Urothelium cell line (cell line): ENCODE measurements around the gene CDK5R1.

Experiments used
- DNase-seq: peaks from one replicate; pipeline ENCODE4 v3.0.0; 2011; ENCODE audit warnings: low spot score, mixed read lengths
- FAIRE-seq: peaks from 2 replicates; lab custom pipeline; 2011; peaks lifted over from hg19 to GRCh38; lab: Jason Lieb, UNC

Gene CDK5R1

DNA sequence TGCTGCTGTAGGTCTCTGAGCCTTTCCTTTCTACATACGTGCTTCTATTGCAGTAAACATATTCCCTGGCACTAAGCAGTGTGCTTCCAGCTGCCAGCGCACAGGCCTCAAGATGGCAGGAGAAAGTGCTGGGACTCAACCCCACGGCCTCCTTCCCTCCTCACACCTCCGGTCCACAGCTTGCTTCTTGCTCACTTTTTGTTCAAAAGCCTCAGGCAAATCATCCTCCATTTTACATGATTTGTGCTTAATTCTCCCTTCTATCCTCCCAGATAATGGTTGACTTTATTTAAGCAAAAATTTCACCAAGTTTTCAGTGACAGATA, 5.4 kb downstream of the CDK5R1 start:
- no peak for FAIRE-seq
- DNase-seq: no peak

DNA sequence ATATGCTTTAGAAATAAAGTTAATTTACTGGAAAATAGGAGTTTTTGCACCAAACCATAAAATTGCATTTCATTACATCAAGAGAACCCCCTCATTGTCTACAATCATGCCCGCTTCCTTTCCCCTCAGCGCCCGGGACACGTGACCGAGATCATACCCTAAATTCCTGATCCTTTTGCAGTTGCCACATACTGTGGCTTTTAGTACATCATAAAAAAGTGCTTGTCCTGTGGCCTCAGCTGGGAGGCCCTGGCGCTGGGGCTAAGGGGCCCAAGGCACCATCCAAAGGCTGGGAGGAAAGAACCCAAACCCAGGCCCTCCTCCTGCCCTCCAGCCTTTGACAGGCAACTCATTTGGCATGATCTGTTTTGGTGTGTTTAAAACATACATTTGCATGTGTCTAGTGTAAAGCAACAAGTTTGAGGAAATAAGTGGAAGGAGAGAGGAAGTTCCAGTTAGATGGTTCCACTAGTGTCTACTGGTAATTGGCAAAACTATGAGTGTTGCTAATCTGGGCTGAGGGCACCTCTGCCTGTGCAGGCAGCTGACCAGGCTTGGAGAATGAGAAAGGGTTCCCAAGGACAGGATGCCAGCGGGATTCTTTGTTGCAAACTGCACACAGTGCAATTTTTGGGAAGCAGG, 6.0 kb downstream of the CDK5R1 start:
- DNase-seq (no peak), FAIRE-seq (no peak)

DNA sequence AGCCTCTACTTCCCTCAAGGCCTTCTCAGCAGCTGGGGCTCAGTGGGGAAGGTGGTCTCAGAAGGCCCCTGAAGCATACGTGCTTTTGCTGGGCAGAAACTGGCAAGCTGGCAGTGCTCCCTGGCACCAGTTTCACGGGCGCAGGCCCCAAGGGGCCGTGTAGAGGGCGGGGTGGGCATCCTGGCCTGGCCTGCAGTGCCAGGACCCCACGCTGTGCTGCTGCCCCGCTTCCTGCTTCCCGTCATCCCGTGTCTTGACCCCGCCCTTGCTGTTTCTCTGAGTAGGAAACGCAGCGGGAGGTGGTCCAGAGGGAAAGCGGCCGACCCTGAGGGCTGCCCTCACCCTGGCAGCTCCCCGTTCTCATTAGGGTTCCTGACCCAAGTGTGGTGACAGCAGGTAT, 6.8 kb downstream of the CDK5R1 start:
- no peak for FAIRE-seq
- no peak for DNase-seq

DNA sequence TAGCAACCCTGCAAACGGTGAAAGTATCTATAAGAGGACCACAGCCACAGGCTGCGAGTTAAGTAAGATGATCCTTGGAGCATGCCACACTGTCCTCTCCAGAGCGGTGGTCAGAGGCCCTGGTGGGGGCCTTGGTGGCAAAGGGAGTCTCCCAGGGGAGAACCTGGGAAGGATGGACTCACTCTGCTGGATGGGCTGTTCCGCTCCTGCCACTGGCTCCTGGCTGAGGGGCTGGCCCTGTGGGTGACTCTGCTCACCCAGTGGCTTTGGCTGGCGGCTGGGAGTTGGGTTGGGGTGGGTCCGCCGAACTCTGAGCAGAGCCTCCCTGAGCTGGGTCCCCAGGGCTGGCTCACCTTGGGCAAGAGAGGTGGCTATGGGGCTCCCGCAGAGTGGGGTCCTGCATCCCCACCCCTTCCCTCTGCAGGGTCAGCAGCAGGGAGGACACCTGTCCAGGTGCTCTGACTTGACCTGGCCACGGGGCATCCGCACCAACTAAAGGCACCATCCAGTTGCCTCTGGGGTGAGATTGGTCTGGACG, 7.3 kb downstream of the CDK5R1 start:
- FAIRE-seq (no peak), DNase-seq (no peak)

DNA sequence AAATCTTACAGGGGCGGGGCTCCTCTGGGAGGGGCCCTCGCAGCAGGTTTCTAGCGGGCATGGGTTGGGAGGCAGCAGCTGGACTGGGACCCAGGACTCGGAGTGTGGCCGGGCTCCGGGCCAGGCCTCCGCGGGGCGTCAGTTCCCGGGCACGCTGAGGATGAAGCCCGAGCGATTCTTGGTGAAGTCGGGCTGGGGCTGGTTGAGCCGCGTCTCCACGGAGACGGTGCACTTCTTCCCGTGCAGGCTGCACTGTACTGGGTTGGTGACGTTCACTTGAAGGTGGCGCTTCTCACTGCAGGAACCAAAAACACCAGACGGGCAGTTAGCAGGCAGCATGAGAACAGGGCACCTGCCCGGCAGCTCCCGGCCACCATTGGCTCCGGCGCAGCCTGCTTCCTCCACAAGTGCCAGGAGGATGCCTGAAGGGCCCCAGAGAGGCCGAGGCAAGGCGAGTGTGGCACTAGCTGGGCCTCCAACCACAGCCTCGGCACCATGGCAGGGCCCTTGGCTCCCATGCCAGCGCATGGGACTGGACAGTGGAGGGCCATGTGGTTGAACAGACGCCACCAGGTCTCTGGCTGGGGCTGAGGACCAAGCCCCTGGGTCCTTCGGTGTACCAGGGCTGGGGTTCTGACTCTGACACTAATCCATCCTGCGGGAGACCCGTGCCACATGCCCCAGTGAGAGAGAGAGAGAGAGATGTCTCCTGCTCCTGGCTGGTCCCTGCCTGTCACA, 8.0 kb downstream of the CDK5R1 start:
- DNase-seq (no peak), FAIRE-seq (no peak)

DNA sequence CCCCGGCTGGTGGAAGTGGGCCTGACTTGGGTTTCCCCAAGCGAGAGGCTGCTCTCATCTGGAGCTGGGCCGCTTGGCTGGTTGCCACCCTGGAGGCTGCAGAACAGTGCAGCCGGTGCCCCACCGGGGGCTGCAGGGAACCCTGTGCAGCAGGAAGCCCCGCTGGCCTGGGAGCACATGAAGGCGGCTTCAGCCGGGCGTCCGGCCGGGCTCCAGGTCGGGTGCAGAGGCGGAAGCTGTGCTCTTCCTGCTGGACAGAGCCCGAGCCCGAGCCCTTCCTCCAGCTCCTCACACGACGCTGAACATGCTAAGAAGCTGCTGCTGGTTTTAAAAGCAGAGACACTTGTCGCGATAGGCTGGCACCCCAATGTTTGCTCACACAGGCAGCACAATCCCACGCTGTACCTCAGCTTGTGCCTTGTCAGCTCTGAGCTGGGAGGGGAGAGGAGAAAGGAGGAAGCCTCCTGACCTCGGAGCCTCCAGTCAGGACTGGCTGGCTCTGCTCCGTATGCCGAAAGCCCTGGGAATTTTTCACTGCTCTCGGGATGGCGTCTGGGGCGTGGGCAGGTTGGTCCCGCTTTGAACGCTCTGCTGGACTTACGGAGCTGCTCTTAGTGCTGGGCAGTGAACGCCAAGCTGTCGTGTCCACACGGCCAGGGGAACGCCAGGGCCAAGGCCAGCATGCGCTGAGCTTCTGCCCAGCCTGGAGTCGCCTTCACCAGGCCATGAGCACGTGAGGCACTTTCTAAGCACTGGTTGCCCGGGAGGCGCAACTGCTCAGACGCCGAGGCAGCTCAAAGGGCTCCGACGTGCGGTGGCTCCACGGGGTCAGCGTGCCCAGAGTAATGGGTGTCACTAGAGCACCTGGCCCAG, 8.8 kb downstream of the CDK5R1 start:
- FAIRE-seq (no peak), DNase-seq (no peak)

DNA sequence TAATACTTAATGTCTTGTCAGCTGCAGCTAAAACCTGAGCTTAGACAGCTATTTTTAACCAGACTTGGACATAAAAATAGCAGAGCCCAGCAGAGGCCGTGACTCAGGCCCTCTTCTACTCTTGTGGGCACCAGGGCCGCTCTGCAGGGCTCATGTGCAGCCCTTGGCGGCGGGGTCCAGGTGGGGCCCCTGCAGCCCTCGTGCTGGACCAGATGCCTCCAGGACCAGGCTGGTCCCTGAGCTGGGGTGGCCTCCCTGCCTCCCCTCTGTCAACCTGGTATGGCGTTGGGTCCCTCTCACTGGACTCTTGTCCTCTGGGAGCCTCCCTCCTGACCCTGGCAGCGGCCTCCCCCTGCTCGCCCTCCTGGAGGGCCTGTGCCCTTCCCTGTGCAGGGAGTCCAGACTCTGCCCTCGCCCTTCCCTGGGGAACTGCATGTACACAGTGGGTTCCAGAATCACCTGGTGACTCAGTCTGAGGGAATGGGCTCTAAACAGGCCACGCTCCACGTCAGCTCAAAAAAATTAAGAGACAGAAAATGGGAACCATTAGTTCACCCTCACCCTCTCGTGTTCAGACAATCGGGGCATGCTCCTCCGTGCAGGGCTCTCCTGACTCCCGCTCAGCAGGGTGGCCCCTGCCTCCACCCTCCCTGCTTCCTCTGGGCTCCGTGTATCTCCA, 9.7 kb downstream of the CDK5R1 start:
- DNase-seq (peak; percentile 85), FAIRE-seq (peak; percentile 92)

DNA sequence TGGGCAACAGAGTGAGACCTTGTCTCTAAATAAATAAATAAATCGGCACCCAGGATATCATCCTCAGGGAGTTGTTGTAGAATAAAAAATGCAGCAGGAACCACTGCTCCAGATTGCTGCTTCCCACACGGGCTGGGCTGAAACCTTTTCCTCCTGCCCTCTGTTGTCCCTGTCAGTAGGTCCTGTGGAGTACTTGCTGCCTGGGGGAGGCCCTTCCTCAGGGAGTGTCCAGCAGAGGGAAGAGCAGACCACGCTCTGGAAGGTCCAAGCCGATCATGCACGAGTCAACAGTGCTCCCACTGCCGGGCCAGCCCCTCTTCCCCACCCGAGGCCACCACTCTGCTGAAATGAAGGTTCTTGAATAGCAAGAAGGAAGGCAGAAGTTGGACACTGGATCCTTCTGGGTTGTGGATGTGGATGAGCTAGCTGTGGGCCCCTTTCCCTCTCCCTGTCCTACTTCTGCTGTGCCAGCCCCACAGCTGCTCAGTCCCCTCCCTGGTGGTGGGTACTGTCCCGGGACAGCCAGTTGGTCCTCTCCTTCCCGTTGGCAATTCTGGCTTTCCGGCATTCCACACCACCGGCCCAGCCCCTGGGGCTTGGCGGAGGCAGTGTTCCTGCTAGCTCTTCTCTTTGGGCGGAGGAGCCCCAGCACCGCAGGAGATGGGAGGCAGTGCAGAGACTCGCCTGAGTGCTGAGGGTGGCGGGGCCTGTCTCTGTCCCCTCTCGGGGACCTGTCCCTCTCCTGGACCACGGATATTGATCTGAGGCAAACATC, 10.8 kb downstream of the CDK5R1 start:
- peak; percentile 44 for FAIRE-seq
- DNase-seq: no peak

DNA sequence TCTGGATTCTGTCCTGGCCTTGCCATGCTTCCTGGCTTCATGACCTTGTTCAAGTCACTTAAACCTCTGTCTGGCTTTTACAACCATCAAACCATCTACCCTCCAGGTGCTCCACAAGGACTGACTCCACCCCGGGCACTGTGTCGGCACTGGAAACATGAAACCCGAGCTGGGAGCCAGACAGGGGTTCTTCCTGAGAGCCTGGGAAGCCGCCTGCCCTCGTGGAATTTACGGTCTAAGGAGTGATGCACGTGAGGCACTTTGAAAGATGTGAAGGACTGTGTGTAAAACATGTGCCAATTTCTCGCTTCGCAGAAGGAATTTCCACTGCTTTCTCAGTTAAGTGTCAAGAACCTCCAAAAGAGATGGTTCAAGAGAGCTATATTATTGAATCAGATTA, 11.6 kb downstream of the CDK5R1 start:
- DNase-seq (no peak), FAIRE-seq (no peak)

DNA sequence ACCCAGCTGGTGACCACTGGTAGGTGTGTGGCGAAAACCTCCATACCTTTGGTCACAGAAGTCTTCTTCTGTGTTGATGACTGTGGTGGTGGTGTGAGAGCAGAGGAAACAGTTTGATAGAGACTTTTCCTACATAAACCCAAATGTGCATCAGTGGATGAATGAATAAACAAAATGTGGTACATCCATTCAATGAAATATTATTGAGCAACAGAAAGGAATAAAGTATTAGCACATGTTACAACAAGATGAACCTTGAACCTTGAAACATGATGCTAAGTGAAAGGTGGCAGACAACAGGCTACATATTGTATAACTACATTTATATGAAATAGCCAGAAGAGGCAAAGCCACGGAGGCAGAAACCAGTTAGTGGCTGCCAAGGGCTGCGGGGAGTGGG, 15.2 kb downstream of the CDK5R1 start:
- no peak for DNase-seq
- no peak for FAIRE-seq

DNA sequence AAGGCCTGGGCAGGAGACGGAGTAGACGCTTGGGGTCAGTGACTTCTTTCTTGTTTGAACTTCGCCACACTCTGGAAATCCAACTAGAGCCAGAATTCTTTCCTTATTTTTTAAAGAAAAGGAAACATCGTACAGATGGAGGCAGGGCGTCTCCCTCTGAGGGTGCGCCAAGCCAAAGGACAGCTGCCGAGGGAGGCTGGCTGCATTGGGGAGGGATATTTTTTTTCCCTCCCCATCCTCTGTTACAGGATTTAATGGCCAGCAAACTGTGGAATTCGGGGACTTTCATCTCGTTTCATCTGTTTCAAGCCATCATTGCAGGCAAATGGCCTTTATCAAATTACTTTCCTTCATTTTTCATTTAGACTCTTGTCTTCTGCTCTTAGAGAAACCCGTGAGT, 15.9 kb downstream of the CDK5R1 start:
- no peak for DNase-seq
- FAIRE-seq: no peak

DNA sequence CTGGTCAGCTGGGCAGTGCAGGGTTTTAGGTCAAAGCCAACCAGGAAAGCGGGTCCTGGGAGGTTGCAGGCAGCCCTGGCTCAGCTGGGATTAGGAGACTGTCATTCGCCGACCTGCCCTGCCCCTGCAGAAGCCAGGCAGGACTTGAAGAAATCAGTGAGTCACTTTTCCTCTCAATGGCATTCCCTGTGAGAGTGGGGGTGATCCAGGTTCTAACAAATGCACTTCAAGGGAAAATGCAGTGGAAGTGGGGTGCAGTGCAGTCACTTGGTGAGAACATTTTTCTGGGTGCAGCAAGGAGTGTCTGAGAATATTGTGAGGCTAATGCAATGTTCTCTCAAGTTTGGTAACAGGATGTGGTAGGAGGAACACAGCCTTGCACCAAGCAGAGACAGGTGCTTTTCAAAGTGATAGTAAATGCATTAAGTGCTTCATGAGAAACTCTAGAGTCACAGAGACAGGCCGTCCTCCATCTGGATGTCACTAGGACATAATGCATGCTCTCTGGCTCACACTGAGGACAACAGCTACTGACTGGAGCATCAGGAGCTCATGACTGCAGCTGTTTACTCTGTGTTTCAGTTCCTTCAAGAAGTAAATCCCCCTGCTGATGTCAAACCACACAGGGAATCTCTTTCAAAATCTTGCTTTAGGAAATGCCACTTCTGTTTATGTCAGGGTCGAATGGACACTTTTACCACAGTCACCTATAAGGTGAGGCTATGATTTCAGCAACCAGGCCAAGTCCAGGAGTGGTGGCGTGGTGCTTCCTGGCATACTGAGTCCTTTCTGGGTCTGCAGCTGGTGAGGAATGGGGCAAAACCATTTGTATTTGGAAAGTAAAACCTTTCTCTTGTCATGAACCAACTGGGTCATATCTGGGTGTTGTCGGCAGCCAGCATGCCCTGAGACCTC, 16.7 kb downstream of the CDK5R1 start:
- FAIRE-seq (no peak), DNase-seq (no peak)

DNA sequence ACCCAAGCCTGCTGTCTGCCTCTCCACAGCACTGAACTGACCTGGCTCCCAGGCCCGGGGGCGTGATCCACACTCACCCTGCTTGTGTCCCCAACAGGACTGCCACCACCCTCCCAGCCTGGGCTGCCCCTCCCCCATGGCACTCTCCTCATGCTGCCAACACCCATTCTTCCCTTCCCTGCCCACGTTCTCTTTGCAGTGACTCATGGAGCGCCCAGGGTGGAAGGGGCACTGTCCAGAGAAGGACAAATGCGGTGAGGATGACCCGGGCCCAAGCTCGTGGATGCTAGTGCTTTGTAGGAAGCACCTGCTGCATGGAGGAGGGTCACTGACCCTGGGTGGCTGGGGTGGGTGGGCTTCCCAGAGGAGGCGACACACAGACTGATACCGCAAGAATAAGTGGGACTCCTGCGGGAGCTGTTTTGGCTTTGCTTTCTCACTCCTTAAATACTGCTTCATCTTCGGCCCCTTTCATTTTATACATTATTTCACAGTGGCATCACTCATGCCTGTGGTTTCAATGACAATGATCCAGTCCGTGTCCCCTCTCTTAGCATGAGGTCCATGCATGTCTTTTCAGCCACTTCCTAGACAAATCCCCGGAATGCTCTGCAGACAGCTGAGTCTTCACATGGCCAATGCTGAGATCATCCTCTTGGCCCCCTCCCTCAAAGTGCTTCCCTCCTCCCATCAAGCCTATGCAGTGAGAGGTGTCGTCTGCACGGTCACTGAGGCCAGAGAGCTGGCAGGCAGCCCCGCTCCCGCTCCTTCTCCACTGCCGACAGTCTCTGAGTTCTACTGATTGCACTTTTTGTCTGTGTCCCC, 17.6 kb downstream of the CDK5R1 start:
- peak; percentile 53 for DNase-seq
- FAIRE-seq: peak; percentile 93

DNA sequence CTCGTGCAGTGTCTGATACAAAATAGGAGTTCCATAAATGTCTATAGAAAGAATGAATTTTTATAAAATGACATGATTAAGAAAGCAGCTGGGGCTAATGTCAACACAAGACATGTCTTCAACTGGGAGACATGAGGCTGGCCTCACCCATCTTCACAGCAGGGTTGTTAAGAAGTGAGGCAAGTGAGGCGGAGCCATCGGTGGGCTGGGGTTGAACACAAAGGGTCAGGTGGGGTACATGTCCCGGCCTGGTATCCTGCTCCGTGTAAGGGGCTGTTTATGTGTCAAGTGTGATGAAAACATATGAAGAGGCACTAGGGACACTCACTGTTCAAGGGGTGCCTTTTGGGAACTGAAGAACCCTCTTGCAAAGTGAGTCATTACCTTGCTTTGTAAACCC, 22.1 kb downstream of the CDK5R1 start:
- FAIRE-seq (no peak), DNase-seq (no peak)

DNA sequence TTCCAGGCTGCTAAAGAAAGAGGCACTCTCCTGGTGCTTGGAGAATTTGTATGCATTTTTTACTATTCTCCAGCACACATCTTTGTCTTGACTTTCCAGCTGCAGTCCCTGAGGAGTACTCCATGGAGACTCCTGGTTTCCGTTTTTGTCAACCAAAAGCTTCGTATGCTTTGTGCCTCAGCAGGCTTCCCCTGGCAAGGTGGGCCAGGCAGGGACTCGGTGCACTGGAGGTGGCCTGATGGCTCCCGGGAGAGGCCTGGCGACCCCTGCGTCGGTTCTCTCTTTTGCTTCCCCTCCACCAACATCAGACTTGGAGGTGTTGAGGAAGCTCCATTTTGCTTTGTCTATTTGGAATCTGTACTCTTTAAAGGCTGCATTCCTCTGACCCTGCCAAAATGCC, 23.7 kb downstream of the CDK5R1 start:
- DNase-seq (no peak), FAIRE-seq (no peak)

DNA sequence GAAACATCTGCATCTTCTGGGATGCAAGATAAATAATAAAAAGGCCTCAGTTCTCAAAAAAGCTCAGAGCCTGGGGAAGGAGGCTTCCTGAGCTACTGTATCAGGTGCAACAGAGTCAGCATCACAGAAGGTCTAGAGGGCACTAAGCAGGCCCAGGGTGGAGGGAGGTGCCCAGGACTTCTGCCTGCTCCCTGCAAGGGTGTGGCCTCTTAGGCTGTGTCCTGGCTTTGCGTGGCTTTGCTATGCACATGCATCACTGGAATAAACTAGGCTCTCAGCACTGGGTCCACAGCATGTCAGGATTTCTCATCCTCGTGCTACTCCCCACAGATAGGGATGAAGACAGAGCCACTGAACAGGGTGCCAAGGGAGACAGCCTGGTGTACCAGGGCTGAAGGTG, 25.5 kb downstream of the CDK5R1 start:
- DNase-seq (no peak), FAIRE-seq (no peak)

DNA sequence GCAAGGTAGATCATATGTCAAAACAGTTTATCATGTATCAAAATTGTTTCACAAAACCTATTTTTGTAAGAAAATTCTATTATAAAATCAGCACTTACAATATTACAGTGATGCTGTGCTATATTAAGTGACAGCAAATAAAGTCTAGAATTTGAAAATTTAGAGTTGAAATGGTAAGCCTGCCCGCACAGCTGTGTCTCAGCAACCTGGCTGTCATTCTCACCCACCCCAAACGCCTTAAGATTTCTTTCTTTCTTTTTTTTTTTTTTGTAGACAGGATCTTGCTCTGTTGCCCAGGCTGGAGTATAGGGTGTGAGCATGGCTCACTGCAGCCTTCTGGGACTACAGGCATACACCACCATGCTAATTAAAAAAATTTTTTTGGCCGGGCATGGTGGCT, 26.8 kb downstream of the CDK5R1 start:
- DNase-seq (no peak), FAIRE-seq (no peak)

DNA sequence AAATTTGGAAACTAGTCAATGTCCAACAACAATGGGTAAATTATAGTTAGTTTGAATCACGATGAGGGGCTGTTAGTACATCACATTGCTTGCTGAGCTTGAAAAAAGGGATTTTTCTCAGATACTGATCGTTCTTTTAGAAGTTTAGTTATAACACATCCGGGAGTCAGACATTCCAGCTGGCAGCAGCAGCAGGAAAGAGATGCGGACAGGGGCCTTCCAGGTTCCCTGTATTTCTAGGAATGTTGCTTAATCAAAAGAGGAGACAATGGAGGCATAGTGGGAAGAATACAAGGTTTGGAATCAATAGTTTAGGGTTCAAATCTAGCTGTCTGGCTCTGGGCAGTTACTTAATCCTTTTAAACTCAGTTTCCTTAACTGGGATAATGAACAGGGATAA, 27.8 kb downstream of the CDK5R1 start:
- no peak for DNase-seq
- no peak for FAIRE-seq
